ENCODE results near the gene SCARB1.
"Not testable (repeated sequence)": the region's sequence is repeated elsewhere in the genome, so short reads cannot be mapped to it uniquely, and the experiment has no call there.

The SCARB1 gene

DNA sequence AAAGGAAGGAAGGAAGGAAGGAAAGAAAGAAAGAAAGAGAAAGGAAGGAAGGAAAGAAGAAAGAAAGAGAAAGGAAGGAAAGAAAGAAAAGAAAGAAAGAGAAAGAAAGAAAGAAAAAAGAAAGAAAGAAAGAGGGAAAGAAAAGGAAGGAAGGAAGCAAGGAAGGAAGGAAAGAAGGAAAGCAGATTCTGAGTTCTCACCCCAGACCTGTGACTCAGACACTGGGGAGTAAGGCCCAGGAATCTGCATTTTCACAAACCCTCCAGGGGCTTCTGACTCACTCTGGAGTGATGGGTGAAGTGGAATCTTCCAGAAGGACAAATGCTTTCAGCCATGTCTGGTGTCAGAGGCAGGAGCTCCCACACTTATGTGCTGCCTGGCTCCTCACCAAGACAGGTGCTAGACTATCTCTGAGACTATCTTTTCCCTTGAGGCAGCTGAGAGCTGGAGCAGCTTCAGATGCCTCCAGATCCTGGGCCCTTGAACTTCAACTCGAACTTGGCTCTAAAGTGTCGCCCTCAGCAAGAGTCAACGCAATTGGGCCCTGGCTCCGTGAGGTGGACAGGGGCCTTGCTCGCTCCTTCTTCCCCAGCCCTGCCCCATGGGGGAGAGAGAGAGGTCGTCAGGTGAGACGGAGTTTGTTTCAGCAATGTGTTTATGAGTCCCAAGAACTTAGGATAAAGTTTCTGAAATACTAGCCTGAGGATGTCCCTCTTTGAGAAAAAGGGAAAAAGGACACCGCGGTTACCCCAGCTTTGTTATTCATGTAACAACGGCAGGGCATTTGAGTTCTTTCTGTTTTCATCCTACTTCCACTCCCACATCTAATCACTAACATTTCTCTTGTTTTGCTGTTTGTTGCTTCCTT is 19.8 kb upstream of the SCARB1 start:
- DNase-seq (ENCODE audit: low spot score) = no peak

DNA sequence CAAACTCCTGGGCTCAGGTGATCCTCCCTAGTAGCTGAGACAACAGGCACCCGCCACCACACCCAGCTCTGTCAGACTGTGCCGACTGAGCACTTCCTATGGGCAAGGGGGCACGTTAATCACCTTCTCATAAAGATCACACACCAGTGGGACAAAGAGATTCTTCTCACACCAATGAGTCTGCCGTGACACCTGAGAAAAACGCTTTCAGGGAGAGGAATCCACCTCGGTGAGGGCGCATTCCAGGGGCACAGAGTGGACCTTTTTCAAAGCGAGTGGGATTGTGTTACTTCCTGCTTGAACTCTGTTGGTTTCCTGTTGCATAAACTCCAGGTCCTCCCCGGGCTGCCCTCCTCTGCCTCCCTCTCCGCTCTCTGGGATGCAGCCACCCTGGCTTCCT is 17.5 kb upstream of the SCARB1 start:
- no peak for DNase-seq (ENCODE audit: low spot score)

DNA sequence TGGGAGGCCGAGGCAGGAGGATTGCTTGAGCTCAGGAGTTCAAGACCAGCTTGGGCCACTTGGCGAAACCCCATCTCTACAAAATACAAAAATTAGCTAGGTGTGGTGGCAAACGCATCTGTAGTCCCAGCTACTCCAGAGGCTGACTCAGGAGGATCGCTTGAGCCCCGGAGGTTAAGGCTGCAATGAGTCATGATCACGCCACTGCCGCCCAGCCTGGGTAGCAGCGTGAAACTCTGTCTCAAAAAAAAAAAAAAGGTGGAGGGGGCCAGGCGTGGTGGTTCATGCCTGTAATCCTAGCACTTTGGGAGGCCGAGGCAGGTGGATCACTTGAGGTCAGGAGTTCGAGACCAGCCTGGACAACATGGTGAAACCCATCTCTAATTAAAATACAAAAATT is 16.7 kb upstream of the SCARB1 start:
- DNase-seq (ENCODE audit: low spot score) = not testable (repeated sequence)

DNA sequence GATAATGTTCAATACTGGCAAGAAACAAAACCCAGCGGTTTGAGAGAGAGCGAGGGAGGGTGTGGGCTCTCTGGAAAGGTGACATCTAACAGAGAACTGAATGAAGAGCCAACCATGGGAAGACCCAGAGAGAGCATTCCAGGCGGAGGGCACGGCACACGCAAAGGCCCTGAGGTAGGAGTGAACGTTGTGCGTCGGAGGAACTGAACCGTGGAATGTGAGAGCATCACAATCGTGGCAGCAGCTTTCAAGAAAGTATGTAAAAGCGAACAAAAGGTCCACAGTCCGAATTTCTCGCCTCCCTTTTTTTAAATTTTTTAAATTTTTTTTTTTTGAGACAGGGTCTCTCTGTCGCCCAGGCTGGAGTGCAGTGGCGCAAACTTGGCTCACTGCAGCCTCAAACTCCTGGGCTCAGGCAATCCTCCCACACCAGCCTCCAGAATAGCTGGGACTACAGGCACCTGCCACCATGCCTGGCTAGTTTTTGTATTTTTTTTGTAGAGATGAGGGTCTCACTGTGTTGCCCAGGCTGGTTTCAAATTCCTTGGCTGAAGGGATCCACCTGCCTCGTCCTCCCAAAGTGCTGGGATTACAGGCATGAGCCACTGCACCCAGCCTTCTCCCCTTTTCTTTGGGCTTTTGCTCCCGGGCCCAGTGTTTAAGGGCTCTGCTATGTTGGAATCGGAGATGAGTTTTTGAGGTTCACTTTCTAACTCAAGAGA is 15.3 kb upstream of the SCARB1 start:
- DNase-seq (ENCODE audit: low spot score) = no peak

DNA sequence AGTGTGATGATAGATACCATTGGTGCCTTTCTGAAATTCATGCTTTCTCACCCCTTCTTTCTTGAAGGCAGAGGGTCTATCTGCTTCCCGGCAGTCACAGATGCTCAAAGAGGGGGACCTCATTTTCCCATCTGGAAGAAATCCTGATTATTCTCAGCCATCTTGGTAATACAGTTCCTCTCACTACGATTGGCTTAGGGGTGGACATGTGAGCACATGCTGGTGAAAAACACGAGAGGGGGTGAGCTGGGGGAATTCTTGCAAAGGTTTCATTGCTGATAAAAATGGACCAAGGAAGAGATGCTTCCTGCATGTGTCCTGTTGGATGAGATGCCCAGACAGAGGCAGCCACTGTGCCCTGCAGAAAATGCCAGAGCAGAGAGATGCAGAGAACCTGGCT is 13.8 kb upstream of the SCARB1 start:
- DNase-seq (ENCODE audit: low spot score) = no peak

DNA sequence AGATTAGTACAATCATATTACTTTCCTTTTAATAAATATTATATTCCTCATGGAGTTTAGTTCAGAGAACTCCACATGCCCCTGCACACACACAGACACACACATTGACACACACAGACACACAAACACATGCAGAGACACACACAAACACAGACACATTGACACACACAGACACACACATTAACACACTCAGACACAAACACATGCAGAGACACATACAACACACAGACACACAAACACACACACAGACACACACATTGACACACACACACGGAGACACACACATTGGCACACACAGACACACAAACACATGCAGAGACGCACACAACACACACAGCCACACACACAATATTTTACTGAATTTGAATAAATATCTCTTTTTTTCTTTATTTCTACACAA is 12.5 kb upstream of the SCARB1 start:
- DNase-seq (ENCODE audit: low spot score) = no peak

DNA sequence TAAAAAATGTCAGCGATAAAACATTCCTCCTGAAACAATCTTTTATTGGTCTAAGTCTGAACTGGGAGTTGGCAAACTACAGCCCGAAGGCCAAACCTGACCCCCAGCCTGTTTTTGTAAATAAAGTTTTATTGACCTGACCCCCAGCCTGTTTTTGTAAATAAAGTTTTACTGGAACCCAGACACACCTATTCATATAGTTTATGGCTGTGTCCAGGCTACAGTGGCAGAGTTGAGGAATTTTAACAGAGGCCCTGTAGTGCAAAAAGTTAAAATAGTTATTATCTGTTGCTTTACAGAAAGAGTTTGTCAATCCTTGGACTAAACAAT is 12.1 kb upstream of the SCARB1 start:
- DNase-seq (ENCODE audit: low spot score) = no peak

DNA sequence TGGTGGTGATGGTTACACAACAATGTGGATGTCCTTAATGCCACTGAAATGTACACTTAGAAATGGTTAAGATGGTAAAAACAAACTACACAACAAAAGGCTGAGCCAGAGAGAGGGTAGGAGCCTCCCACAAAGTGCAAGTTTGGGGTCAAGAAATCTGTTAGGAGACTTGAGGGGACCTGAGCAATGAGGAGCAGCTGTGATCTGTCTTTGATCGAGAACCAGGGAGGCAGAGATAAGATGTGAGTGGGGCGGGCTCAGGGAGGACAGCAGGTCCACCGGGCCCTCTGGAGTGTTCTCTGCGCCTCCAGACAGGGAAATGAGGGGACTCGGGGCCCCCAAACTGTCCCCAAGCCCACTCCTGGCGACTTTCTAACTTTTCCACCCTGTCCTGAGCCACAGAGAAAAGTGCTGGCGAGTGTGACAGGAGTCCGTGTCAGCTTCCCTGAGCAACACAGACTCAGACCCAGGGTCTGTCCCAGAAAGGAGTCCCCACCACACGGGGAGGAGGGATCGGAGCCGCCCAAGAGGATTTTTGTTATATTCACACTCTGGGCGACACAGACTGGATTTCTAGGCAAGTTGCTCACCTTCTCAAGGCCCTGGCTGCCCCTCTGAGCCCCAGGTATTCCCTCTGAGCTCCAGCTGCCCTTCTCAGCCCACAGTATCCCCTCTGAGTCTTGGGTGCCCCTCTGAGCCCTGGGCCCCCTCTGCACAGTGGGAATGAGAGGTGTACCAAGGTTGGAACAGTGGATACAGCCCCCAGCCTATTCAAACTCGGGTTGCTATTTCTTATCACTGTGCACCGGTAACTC is 11.5 kb upstream of the SCARB1 start:
- no peak for DNase-seq (ENCODE audit: low spot score)

DNA sequence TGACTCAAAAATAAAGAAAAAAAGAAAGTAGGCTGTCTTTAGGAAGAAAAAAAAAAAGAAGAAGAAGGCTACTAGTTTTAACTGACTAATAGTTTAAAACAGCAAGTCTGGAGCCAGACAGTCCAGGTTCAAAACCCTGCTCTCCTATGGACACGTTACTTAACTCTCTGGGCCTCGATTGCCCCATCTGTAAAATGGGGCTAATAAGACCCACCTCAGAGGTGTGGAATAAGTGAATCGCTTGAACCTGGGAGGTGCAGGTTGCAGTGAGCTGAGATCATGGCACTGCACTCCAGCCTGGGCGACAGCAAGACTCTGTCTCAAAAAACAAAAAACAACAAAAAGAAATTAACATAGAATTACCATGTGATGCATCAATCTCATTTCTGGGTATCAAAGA is 10.5 kb upstream of the SCARB1 start:
- no peak for DNase-seq (ENCODE audit: low spot score)

DNA sequence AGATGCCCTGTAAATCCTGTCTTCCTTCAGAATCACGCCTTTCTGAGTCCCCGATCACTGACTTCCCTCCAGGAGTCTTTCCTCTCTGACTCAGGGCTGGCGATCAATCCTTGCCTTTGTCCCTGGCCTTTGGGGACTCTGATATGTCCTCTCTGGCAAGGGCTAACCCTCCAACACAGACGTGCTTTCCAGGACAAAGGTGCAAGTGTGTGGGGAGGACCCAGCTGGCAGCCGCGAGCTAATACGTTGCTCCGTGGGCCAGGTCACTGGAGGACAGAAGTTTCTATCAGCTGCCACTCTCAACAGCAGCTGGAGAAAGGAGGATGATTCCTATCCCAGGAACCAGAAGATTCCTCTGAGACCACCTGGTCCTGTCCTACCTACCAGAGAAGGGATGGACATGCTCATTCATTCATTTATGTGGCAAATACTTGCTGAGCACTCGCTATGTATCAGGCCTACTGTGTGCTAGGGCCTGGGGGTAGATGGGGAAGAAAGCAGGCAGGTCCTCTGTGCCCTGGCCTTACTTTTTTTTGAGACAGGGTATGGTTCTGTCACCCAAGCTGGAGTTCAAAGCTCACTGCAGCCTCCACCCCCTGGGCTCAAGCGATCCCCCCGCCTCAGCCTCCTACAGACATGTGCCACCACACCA is 8.5 kb upstream of the SCARB1 start:
- DNase-seq (ENCODE audit: low spot score) = no peak

DNA sequence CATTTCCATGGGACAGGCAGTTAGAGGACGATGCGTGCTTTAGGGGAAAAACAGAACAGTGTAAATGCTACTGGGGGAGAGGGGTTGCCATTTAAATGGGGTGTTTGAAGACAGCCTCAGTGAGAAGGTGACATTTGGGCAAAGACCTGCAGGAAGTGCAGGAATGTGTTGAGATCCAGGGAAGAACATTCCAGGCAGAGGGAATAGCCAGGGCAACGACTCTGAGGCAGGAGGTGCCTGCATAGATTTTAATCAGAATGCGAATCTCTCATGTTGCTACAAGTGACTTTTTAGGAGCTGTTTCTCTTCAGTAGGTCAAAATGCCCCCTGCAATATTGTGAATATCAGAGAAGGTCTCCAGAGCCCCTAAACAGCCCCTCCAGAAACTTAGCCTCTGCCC is 7.6 kb upstream of the SCARB1 start:
- DNase-seq (ENCODE audit: low spot score) = no peak

DNA sequence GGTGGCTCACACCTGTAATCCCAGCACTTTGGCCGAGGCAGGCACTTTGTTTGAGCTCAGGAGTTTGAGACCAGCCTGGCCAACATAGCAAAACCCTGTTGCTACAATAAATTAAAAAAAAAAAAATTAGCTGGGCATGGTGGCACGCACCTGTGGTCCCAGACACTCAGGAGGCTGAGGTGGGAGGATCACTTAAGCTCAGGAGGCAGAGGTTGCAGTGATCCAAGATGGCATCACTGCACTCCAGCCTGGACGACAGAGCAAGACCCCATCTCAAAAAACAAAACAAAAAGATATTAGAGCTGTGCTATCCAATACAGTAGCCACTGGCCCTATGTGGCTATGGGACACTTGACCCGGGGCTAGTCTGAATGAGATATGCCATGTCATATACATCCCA is 6.9 kb upstream of the SCARB1 start:
- no peak for DNase-seq (ENCODE audit: low spot score)

DNA sequence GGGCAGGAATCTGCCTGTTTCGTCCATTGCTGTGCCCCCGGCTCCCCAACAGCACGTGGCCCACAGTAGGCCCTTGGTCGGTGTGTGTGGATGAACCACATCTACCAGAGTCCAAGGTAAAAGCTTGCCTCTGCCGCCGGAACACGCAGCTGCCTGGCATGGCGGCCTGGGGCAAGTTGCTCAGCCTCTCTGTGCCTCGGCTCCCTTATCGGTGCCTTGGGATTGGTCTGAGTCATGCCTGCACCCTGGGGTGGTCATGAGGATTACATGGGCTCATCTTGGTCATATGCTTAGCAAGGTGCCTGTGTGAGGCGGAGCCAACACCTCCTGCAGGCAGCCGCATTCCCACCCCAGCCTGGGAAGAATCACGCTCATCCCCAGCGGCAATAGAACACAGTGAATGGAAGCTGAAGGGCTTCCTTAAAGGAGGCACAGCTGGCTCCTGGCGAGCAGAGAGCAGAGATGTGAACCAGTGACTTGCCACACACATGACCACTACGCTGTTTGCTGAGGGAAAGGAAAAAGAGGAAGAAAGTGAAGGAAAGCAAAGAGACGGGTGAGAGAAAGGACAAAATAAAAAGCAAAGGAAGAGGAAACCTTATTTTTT is 5.5 kb upstream of the SCARB1 start:
- DNase-seq (ENCODE audit: low spot score) = peak; percentile 92

DNA sequence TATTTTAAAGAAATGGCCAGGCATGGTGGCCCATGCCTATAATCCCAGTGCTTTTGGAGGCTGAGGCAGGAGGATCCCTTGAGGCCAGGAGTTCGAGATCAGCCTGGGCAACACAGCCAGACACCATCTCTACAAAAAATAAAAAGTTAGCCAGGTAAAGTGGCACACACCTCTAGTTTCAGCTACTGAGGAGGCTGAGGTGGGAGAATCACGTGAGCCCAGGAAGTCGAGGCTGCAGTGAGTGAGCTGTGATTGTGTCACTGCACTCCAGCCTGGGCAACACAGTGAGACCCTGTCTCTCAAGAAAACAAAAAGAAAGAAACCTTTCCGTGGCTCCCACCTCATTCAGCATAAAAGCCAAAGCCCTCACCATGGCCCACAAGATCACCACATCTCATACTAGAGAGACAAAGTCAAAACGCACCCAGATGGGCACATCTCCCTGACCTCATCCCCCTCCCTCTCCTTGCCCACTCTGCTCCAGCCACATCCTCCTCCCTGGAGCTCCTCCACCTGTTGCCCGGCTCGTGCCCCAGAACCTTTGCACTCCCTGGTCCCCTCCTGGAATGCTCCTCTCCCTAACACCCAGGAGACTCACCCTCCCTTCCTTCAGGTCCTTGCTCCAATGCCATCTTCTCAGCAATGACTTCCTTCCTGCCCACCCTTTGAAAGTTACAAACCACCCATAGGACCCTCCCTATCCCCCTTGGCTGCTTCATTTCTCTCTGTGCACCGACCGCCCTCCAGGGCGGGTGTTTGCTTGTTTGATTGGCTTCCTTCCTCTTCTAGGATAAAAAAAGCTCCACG is 4.8 kb upstream of the SCARB1 start:
- no peak for DNase-seq (ENCODE audit: low spot score)

DNA sequence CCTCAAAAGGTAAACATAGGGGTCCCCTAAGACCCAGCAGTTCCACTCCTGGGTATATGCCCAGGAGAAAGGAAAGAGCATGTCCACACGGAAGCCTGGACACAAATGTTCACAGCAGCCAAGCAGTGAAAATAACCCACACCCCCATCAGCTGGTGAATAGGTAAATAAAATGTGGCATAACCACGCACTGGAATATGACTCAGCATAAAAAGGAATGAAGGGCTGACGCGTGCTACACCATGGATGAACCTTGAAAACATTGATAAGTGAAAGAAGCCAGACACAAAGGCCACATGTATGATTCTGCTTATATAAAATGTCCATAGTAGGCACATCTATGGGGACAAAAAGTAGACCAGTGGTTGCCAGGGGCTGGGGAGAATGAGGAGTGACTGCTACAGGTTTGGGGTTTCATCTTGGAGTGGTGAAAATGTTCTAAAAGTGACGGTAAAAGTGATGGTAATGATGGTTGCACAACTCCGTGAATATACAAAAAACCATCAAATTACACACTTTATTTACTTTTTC is 3.8 kb upstream of the SCARB1 start:
- peak; percentile 92 for DNase-seq (ENCODE audit: low spot score)

DNA sequence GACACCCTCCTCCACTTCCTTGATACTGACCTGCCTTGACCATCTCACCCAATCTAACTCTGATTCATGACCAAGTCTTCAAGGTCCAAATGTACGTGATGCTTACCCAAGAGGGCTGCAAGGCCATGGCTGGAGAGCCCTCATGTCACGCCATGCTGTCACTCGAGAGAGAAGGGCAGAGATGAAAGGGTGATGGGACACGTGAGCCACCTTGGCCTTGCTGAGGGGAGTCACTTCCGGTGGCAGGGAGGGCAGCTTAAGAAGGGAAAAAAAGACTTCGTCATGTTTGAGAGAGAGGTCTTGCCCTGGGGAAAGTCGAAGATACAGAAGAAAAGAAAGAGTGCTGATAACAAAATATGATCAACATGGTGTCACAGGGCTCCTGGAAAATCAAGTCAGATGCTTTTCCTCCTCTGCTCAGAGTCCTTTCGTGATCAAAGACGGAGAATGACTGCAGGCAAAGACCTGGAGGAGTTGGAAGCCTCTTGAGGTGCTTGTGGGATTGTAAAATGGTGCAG is 3.3 kb upstream of the SCARB1 start:
- peak; percentile 53 for DNase-seq (ENCODE audit: low spot score)

DNA sequence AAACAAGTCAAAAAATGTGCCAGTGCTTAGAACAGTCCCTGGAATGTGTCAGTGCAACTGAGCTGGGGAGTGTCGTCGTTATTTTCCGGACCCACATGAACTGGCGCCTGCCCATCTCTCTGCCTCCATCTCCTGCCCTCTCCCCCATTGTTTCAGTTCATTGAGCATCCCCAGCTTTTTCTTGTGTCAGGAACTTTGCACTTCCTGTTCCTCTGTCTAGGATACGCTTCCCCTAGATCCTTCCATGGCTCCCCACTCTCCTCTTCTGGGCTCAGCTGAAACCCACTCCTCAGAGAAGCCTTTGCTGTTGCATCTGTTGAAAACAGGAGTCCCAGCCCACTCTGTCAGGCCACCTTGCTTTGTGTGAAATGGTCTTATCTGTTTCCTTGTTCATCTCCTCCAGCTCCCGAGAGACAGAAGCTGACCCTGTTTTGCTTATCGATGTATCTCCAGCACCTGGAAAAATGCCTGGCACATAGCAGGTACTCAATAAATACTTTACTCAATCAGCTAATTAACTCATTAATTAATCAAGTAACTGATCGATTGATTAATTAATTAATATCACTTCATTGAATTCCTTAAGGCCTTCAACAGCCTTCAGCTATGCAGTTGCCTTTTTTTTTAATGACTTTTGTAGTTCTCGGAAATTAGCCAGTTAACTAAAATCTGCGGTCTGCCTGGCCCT is 2.7 kb upstream of the SCARB1 start:
- no peak for DNase-seq (ENCODE audit: low spot score)

DNA sequence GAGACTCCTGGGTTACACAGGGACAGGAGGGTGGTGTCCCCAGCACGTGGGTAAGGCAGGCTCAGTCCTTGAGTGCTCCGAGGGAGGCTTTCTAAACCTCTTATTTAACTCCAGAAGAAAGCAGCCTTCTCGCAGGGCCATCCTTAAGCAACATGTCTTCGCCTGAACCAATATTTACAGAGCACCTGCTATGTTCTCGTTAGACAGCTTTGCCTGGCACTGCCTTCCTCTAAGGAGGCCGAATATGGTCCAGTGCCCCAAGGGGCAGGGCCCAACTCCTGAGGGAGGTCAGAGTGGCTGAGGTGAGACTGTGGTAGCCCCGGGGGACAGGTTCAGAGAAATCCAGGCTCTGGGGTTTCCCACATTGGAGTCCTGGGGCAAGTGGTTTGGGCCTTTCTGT is 2.1 kb upstream of the SCARB1 start:
- no peak for DNase-seq (ENCODE audit: low spot score)

DNA sequence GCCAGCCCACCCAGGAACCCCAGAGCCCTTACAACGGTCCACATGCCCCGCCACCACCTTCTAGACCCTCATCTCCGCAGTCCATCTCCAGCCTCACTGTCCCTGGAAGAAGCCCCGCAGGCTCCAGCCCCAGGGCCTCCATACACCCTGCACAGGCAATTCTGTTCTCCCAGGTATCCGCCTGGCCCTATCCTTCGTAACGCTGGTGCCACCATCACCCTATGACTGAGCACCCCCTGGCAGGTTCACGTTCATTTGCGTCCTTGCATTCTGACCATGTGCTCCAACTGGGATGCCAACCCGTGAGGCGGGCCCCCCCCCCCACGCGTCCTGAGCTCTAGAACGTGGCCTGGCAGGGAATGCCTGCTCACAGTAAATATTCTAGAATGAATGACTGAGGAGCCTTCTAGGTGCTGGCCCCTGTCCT is 675 bp upstream of the SCARB1 start:
- DNase-seq (ENCODE audit: low spot score) = no peak

All from hematopoietic multipotent progenitor cell treated with erythropoietin and hydrocortisone succinate and interleukin-3 and kit ligand, for 15 days (in vitro differentiated cells).